ENCODE data around the gene DBF4. TPM values are rescaled to one million over a fixed set of nuclear protein-coding genes. Genes with fewer than 3 reads are reported as not detected.

The DBF4 gene
- total and polyA plus RNA-seq, 9 of the 15 experiments (the other 6 are each of a cell fraction or from before 2014, with no cell fraction given), result 37.8 to 145 (median 104) TPM

- TF ChIP-seq GATAD2B (IDR thresholded peaks at IDR 0.05; ENCODE audit: borderline replicate concordance), result no peak
- TF ChIP-seq L3MBTL2 (IDR thresholded peaks at IDR 0.05), result no peak
- TF ChIP-seq ZNF280B (CRISPR knock-in tag; IDR thresholded peaks at IDR 0.05), result no peak
- TF ChIP-seq E2F3 (CRISPR knock-in tag; IDR thresholded peaks at IDR 0.05), result no peak
- TF ChIP-seq ATF6 (CRISPR knock-in tag; IDR thresholded peaks at IDR 0.05), result no peak
- TF ChIP-seq GABPA (tag; conservative IDR thresholded peaks at IDR 0.05; ENCODE audit: low read depth), result no peak
- peak; percentile 77 for TF ChIP-seq MAFG (tag; conservative IDR thresholded peaks at IDR 0.05)
- TF ChIP-seq SFPQ (IDR thresholded peaks at IDR 0.05; ENCODE audit: low read depth, low read length), result no peak
- TF ChIP-seq ZNF407 (IDR thresholded peaks at IDR 0.05; ENCODE audit: low read depth), result no peak
These were observed 23.0 kb downstream of the DBF4 start (continued) for GRCh38 chr7:87899255-87899654.

Measured in K562 (cell line).